Tongue (tissue), 2 donors: ENCODE results near the gene CEACAM4. TPM values are rescaled to one million over a fixed set of nuclear protein-coding genes. Genes with fewer than 3 reads are reported as not detected.

Source experiments
- DNase-seq: peaks from one replicate; pipeline ENCODE4 v3.0.0-alpha.2; 2015
- total RNA-seq: library from RNA; depleted of rRNA; stranded (reverse); fragments of >200 nt; gene quantifications from one replicate; pipeline ENCODE4 v1.2.3, GENCODE V29; 2014

CEACAM4 gene
- total RNA-seq, 1 donor from 2014 or later: not detected

DNA sequence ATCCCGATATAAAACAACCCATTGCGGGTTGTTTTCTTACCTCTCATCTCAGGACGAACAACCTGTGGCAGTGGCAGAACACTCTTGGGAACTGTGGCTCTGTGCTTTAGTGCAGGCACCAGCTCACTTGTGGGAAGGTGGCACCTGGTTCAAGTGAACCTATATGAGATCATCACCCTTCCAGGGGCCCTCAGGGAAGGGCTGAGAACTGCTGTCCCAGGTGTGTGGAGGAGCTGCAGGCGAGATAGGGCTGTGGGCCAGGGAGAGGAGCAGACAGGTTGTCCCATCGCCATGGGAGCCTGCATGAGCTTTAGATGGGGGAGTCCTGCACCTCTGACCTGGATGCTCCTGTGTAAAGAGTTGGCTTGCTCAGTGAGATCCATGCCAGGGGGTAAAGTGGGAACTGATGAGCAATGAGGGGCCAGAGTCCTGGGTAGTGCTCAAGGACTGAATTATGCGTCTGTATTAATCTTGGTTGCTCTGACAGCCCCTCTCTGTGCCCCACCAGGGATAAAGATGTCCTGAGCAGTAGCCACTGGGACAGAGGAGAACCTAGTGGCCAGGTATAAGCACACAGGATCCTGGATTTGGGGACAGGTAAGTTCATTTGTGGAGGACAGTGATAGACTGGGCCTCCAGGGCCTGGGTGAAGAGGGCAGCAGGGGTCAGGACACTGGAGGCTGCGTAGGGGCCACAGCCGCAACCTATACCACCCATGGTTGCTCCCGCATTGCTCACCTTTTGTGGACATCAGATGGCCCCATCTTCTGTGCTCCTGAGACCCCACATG lies 8.7 kb downstream of the CEACAM4 start:
- no peak for DNase-seq

DNA sequence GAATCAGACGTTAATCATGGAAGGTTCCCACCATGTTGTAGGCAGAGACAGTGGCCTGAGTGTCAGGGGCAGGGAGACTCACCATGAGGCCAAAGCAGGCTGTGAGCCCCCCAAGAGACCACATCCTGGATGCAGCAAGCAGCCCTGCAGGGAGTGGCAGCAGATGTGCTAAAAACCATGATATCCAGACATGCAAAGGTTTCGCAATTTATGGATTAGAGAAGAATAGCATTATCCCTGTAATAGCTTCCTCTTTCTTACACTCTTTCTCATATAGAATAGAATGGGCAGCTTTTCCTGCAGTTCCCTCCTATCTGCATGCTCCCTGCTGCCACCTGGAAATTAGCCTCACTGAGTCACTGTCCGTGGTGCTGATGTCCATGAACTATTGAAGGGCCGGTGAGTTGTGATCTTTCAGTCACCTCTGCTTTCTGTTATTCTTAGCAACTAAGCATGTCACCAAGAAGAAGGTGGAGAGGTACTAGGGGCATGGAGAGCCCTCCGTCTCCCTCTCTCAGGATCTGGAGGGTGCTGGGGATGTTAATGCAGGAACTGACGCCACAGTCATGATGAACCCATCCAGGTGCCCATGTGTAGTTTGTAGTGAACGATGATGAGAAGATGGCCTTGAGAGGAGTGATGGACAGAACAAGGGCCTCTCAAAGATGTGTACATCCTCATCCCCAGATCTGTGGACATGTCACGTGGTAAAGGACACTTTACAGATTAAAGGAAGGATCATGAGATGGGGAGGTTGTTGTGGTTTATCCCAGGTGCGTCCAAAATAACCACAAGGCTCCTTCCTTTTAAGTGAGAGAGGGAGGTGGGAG lies 9.9 kb downstream of the CEACAM4 start:
- DNase-seq: peak; percentile 25

DNA sequence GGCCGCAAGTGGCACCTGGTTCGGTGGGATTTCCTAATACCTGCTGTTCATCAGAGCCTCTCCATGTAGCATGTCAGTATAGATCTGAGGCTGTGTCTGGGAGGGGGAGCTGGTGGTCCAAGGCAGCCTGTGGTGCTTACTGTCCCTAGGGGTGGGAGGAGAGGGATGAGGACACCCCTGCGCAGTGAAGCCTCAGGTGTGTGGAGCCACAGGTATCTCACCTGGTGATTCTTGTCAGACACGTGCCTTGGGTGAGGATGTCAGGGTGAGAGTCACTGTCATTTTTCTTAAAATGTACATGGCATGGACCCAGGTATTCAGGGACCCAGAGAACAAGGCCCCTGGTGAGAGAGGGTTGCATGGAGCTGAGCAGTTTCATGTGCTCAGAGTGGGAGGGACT lies 11.7 kb downstream of the CEACAM4 start:
- no peak for DNase-seq

DNA sequence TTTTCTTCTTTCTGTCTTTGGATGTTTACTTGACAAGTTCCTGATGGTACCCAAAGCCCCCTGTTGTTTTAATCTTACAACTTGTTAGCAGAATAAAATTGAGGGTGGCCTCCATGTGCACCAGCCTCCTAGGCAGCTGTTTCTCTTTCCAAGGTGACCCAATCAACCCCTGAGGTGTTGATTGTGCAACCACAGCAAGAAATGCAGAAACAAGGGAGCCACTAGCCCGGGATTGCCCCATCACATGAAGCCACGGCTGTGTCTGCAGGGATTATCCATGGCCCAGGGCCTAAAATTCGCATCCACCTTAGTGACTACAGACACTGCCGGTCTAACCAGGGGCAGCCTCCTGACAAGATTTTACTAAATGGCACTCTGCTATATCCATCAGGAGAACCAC lies 14.4 kb downstream of the CEACAM4 start:
- DNase-seq: no peak

DNA sequence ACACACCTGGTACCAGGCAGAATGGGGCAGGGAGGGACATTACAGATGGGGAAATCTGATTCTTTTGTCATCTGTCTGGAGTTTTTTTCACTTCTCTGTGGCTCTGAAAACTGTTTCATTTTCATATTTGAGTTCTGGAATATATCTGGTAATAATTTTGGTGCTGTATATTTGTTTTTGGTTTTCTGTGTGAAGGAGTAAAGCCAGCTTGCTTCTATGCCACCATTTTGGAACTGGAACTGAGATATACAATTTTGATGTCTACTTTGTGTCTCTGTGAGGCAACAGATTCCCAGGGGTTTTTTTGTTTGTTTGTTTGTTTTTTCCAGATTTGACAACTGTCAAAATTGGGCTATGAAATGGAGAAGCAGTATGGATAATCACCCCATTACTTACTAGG lies 16.1 kb downstream of the CEACAM4 start:
- DNase-seq: no peak

DNA sequence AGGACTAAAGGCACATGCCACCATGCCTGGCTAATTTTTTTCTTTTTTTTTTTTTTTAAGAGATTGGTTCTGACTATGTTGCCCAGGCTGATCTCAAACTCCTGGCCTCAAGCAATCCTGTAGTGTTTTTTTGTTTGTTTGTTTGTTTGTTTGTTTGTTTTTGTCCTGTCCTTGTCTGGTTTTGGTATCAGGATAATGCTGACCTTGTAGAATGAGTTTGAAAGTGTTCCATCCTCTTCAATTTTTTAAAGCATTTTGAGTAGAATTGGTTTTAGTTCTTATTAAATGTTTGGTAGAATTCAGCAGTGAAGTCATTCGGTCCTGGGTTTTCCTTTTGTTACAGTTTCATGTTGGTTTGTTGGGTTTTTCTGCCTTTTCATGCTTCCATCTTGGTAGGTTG lies 19.2 kb downstream of the CEACAM4 start:
- DNase-seq: no peak

DNA sequence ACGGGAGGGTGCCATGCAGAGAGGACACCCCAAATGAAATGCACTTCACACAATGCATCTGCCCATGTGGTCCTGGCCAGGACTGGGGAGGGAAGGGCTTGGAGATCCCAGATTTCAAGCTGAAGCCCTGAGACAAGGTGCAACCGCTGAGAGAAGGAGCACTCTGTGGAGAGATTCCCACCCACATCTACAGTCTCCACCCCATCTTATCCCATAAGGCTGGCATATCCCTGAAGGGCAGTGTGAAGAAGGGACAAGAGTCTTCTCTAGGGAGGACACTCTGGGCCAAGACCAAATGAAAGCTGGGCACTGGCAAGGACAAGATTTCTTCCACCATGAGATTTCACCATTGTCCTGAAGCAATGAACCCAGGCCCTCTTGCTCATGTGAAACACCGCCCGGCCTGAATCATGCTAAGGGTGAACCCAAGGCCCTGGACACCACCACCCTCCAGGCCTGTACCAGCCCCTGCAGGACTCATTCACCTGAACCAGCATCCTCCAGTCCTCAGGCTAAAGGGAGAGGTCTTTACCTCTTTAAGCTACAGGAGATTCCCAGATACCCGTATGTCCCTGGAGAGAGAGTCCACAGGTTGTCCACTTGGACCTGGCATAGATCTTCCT lies 20.5 kb downstream of the CEACAM4 start:
- no peak for DNase-seq

DNA sequence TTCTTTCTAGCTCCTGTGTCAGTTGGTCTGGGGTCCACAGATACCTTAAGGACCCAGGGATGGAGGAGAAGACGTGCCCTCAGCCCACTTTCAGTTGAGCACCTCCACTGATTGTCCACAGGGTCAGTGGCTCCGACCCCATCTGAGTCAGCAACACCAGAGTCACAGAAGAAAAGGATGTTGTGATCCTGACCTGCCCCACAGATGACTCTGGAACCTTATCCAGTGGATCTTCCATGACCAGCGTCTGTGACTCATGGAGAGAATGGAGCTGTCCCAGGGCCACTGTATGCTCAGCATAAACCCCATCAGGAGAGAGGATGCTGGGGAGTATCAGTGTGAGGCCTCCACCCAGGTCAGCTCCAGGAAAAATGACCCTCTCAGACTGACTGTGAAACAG lies 22.0 kb downstream of the CEACAM4 start:
- DNase-seq: no peak

DNA sequence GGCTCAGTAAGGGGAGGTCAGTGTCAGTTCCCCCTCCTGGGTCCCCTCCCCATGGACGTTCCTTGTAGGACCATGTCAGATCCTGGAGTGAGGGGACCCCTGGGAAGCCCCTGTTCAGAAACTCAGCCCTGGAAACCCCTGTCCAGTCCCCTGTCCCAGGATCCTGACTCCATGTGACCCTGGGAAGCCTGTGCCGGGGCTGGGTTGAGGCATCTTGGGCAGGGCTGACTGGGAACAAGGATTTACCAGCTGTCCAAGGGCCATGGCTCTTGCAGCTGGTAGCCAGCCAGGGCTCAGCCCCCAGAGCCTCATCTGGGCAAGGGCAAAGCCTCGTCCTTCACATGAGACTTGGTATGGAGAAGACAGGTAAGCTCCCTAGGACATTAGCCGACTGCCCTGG lies 25.1 kb downstream of the CEACAM4 start:
- no peak for DNase-seq

DNA sequence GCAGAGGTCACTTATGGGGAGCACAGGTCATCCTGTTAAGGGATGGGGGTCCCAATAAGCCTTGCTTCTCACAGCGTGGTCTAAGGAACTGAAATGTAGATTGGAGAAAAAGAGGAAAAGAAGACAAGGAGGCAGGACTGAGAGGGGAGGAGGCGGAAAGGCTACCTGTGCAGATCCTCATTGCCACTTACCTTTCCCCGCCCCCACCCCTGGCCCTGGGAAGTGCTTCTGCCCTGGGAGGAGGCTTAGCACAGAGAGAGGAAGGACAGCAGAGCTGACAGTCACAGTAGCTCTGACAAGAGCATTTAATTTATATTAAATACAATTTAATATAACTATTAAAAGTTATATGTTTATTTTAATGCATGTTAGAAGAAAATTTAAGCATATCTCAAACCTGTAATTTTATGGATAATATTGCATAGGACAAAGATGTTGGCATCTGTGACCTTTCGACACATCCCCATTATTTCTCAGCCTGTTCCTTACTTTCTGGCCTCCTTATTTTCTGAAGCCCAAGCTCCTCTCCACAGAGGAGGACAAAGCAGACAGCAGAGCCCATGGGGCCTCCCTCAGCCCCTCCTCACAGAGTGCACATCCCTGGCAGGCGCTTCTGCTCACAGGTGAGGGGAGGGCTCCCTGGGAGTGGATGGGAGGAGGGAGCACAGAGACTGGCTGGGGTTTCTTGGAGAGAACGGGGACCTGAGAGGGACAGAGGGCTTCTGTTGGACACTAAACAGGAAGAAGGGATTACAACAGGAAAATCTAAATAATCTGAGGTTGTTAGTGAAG lies 27.5 kb downstream of the CEACAM4 start:
- DNase-seq: no peak

DNA sequence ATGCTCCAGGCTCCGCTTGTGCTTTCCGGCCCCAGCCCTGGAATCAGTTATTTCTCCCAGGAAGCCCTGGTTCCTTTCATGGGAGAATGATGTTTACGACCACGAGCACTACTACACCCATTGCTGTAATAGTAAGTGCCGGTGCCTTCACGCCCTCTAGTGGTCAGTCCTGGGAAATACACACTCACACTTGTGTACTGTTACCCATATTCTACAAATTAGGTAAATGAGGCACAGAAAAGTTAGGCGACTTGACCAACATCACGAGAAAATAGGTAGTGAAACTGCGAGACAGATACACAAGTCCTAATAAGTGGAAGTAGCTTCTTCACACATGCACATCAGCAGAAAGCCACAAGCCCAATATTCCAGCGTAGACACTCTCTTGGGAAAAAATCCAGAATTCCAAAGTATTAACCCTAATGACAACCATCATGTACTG lies 29.3 kb downstream of the CEACAM4 start:
- peak; percentile 71 for DNase-seq

DNA sequence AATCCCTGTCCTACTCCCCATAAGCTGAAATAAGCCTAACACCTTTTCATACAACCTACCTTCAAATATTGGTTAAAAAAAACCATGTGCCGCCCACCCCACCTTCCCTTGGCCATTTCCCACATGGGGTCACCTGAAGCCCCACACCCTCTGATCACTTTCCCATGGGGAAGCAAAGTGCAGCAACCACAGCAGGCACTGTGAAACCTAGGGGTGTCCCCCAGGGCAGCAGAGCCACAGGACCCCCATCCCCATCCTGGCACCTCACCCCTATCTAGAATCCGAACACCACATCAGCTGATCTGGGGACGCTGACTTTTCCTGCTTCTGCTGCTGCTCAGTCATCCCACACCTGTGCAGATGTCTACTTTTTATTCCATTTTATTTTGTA lies 31.0 kb downstream of the CEACAM4 start:
- DNase-seq: no peak

DNA sequence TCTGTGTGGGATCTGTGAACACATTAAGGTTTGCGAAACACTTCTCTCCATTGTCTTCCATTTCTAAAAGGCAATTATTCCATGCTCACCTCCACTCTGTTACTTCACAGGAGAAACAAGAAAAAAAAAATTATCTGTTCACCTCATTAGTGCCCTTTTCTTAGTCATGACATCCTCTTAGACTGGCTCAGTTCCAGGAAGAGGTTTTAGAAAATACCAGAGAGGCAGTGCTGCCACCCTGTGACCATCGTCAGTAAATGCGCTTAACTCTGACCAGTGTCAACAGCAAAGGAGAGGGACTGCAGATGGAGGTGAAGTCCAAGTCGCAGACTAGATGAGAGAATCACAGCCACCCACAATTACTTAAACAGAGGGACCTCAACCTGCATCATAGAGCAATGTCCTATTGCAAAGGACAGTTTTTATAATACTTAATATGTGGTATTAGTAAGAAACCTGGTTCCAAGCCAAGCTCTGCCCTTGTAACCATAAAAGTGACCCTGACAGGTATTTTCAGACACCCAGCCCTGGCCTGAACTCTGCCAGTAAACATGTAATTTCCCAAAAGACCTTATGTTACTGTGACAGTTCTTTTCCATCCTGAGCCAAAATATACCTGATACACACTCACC lies 31.5 kb downstream of the CEACAM4 start:
- DNase-seq: peak; percentile 68

DNA sequence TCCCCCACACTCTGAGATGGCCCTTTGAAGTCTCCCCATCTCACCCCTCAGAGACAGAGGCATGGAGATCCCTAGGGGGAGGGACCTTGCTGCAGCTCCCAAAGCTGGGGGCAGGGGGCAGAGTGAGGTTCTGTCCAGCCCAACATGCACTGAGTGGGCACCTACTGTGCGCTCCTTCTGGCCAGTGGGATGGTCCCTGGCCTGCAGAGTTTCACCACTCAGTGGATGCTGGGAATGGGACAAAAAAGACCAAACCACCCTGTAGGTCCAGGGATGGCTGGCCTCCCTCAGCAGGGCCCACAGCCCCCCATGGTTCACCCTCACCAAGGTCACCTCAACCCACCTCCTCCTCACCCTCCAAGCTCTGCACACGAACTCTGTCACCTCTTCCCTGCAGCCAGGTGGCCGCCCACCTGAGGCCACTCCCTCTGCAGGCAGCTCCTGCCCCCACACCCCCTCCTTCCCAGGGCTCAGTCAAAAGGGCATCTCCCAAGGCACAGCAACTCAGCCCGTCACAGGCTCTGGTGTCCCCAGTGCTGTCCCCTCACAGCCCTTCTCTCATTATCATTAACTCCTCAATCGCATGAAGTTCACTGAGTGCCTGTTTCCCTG lies 34.8 kb downstream of the CEACAM4 start:
- no peak for DNase-seq

DNA sequence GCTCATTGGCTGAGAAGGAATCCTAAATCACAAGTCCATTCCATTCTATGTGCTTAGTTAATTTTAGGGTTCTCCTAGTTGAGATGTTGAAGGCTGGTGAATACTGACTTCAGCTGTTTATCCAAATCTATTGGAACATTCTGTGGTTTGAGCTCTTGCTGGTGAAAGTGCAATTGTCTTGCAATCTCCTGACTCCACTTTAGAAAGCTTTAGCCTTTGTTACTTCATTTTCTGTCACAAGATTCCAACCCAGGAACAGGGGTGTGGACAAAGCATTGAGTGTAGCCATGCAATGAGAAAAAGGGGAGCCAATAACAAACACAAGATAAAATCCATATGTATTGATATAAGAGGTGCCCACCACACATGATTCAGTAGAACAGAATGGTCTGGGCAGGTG lies 35.9 kb downstream of the CEACAM4 start:
- DNase-seq: no peak

DNA sequence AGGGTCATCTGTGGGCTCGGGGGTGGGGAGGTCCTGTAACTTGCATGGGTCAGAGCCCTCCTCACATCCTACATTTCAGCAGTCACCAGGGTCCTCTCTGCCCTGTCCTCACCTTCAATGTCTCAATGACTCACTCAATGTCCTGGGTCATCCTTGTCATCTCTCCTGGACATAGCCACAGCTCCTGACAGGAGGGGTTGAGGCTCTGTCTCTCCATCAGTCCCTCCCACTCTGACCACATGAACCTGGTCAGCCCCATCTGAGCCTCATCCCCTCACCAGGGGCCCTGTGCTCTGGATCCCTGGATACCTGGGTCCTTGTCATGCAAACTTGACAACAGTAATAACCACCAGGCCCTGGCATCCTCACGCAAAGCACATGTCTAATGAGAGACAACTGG lies 37.5 kb downstream of the CEACAM4 start:
- no peak for DNase-seq

DNA sequence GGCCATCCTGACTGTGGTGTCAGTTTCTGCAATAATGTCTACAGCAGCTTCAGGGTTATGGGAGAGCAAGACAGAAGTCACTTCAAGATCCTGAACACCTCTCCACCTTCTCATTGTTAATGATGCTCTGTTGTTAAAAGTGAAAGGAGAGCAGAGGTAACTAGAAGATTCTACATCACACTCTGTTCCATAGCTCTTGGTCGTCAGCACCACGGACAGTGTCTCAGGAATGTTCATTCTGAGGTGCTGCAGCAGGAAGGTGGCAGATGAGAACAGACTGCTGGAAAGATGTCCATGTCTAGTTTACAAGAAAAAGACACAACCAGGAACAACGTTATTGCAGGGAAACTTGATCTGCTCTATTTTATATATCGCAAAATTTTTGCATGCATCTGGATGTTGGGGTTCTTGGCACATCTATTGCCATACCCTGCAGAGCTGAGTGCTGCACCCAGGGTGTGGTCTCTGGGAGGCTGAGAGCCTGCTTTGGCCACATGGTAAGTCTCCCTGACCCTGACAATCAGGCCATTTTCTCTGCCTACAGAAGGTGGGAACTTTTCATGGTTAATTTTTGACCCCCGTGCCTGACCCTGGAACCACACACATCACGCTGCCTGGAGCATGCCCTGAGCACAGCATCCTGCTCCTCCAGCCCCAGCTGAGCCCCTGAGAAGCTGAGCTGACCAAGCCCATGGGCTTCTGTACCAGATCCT lies 38.2 kb downstream of the CEACAM4 start:
- DNase-seq: peak; percentile 62

DNA sequence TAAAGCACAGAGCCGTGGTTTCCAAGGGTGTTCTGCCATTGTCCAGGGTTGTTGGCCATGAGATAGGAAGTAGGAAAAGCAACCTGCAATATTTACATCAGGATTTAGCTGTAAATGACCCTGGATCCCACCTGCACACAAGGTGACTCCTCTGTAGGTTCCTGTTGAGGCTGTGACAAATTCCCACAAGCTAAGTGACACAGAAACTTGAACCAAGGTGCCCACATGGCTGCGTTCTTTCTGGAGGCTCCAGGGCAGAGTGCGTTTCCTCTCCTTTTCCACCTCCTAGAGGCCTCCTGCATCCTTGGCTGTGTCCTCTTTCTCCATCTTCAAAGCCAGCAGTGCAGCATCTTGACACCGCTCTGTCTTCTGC lies 39.0 kb downstream of the CEACAM4 start:
- no peak for DNase-seq

DNA sequence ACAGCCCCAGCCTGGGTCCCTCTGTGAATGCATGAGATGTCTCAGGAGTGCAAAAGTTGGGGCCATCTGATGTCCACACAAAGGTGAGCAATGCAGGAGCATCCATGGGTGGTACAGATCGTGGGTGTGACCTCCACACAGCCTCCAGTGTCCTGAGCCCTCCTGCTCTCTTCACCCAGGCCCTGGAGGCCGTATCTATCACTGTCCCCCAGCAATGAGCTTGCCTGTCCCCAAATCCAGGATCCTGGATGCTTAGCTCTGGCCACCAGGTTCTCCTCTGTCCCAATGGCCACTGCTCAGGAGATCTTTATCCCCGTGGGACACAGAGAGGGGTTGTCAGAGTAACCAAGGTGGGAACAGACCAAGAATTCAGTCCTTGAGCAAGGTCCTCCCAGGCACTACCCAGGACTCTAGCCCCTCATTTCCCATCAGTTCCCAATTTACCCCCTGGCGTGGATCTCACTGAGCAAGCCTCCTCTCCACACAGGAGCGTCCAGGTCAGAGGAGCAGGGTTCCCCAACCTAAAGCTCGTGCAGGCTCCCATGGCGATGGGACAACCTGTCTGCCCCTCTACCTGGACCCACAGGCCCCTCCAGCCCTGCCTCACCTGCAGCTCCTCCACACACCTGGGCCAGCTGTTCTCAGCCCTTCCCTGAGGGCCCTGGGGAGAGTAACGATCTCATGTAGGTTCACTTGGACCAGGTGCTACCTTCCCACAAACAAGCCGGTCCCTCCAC lies 39.6 kb downstream of the CEACAM4 start:
- DNase-seq: no peak

DNA sequence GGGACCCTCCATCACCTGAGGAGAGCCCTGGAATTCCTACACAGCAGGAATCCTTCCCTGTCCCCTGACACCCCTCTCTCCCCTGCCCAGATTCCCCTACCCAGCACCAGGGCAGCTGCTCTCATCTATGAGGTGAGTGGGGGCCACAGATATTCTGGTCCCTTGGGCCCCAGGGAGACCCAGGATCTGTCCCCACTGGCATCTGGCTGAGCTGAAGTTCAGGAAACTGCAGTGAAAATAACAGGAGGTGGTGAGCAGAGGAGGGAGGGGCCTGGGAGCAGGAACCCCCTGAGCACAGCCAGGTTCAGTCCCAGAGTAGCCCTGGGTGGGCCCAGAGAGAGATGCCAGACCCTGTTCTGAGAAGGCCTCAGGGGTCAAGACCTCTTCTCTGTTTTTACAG lies 40.8 kb downstream of the CEACAM4 start:
- DNase-seq: no peak
